ENCODE measurements around the gene CORO2B.

The CORO2B gene

DNA sequence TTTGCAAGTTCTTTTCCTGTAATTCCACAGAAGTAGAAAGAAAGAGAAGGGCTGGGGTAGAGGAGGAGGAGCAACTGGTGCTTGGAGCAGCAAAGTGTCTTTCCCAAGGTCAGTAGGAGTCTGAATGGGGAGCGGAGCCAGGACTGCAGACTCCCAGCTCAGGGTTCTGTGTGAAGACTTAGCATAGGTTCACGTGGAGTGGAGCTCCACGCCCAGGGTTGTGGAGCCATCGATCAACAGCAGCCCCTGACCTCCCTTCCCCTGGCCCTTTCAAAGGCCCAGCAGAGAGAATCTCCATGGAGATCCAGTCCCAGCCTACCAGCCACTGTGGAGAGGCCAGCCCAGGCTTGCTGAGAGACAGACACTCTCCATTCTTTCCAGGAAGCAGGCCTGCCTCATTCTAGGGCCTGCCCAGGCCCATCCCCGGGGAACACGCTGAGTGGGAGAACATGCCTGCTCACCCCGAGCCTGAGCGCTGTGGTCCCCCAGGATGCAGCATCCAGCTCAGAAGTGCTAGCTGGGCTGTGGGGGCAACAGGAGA is 62.1 kb downstream of the CORO2B start:
- no peak overlapping the region for H3K27ac ChIP-seq (ENCODE audit: low read length)
- no peak overlapping the region for H3K9ac ChIP-seq (ENCODE audit: low read depth, low read length)
- DNase-seq (no peak), ATAC-seq (ENCODE audit: insufficient read depth, low read depth) (no peak)
- no peaks in the 10 kb centered on the region for H3K36me3 ChIP-seq (ENCODE audit: insufficient read depth, low read length)
- H3K4me3 ChIP-seq (ENCODE audit: low read depth in 1 of 2, low read length in 2 of 2): no peak overlapping the region
- no peak overlapping the region for H2AFZ ChIP-seq (ENCODE audit: low read depth, low read length)
- H3K4me1 ChIP-seq (ENCODE audit: insufficient read depth, low read length): no peaks in the 10 kb centered on the region
- no peaks in the 10 kb centered on the region for H3K79me2 ChIP-seq (ENCODE audit: insufficient read depth, low read length)
- TF ChIP-seq EZH2 (IDR thresholded peaks at IDR 0.05; ENCODE audit: borderline replicate concordance, low read depth, low read length, severe bottlenecking) (no peak), CTCF (IDR thresholded peaks at IDR 0.05; ENCODE audit: borderline replicate concordance, extremely low read depth, low read length, poor library complexity, severe bottlenecking) (no peak)
- no peaks in the 10 kb centered on the region for H3K9me3 ChIP-seq (ENCODE audit: insufficient read depth, low read length, severe bottlenecking)
- no peaks in the 10 kb centered on the region for H3K27me3 ChIP-seq (ENCODE audit: insufficient read depth, low read length, poor library complexity)
- no peaks in the 10 kb centered on the region for H4K20me1 ChIP-seq (ENCODE audit: insufficient read depth, low read length)
- H3K4me2 ChIP-seq (ENCODE audit: insufficient read depth, low read length): no peak overlapping the region

DNA sequence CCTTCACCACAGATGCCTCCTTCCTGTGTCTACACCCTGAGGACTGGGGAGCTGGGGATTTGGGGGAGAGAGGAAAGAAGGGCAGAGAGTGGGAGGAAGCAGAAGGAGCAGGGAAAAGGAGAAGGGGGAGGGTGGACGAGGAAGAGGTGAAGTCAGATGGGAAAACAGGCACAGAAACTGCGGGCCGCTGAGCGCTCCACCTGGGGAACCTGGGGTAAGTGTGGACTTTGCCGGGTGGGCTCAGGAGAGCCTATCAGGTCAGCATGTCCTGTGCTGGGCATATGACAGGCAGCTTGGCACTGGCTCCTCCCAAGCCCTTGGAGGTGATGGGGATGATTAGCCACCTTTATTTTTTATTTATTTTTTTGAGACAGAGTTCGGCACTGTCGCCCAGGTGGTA is 62.6 kb downstream of the CORO2B start:
- Histone ChIP-seq H3K4me3 (ENCODE audit: low read depth in 1 of 2, low read length in 2 of 2) (no peak overlapping the region), H3K4me1 (ENCODE audit: insufficient read depth, low read length) (no peaks in the 10 kb centered on the region), H4K20me1 (ENCODE audit: insufficient read depth, low read length) (no peaks in the 10 kb centered on the region), H2AFZ (ENCODE audit: low read depth, low read length) (no peak overlapping the region), H3K79me2 (ENCODE audit: insufficient read depth, low read length) (no peaks in the 10 kb centered on the region), H3K36me3 (ENCODE audit: insufficient read depth, low read length) (no peaks in the 10 kb centered on the region), H3K9me3 (ENCODE audit: insufficient read depth, low read length, severe bottlenecking) (no peaks in the 10 kb centered on the region), H3K27ac (ENCODE audit: low read length) (no peak overlapping the region), H3K27me3 (ENCODE audit: insufficient read depth, low read length, poor library complexity) (no peaks in the 10 kb centered on the region), H3K4me2 (ENCODE audit: insufficient read depth, low read length) (no peak overlapping the region), H3K9ac (ENCODE audit: low read depth, low read length) (no peak overlapping the region)
- DNase-seq (no peak), ATAC-seq (ENCODE audit: insufficient read depth, low read depth) (no peak)
- TF ChIP-seq CTCF (IDR thresholded peaks at IDR 0.05; ENCODE audit: borderline replicate concordance, extremely low read depth, low read length, poor library complexity, severe bottlenecking) (no peak), EZH2 (IDR thresholded peaks at IDR 0.05; ENCODE audit: borderline replicate concordance, low read depth, low read length, severe bottlenecking) (no peak)

DNA sequence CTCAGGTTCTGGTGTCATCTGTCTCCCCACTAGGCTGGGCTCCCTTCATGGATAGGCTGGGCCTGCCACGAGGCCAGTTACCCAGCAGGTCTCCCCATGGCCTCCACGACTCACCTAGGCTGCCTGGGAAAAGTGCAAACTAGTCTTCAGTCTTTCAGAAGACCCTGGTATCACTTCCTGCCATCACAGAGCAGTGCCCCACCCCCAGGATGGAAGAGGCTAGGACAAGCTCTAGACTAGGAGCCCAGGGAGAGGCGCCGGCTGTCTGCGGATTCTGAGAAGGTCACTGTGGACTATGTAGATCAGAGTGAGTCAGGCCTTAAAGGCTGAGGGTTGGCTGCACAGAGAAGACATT is 63.7 kb downstream of the CORO2B start:
- Histone ChIP-seq H3K27me3 (ENCODE audit: insufficient read depth, low read length, poor library complexity) (no peaks in the 10 kb centered on the region), H3K9me3 (ENCODE audit: insufficient read depth, low read length, severe bottlenecking) (no peaks in the 10 kb centered on the region), H3K36me3 (ENCODE audit: insufficient read depth, low read length) (no peaks in the 10 kb centered on the region), H3K27ac (ENCODE audit: low read length) (no peak overlapping the region), H3K4me1 (ENCODE audit: insufficient read depth, low read length) (no peaks in the 10 kb centered on the region), H3K4me2 (ENCODE audit: insufficient read depth, low read length) (no peak overlapping the region), H3K4me3 (ENCODE audit: low read depth in 1 of 2, low read length in 2 of 2) (no peak overlapping the region), H2AFZ (ENCODE audit: low read depth, low read length) (no peak overlapping the region), H3K9ac (ENCODE audit: low read depth, low read length) (no peak overlapping the region), H4K20me1 (ENCODE audit: insufficient read depth, low read length) (no peaks in the 10 kb centered on the region), H3K79me2 (ENCODE audit: insufficient read depth, low read length) (no peaks in the 10 kb centered on the region)
- no peak for TF ChIP-seq EZH2 (IDR thresholded peaks at IDR 0.05; ENCODE audit: borderline replicate concordance, low read depth, low read length, severe bottlenecking)
- no peak for TF ChIP-seq CTCF (IDR thresholded peaks at IDR 0.05; ENCODE audit: borderline replicate concordance, extremely low read depth, low read length, poor library complexity, severe bottlenecking)
- DNase-seq (no peak), ATAC-seq (ENCODE audit: insufficient read depth, low read depth) (no peak)

All from DND-41 (cell line).